Stimulated activated effector memory CD8-positive, alpha-beta T cell treated with anti-CD3 and anti-CD28 coated beads, Interleukin-12 subunit alpha, Interleukin-12 subunit beta, amount 100 ng/mL, for 72 hours (primary cell): Measurements from ENCODE around the gene MGST2.
"Not testable (repeated sequence)": the region's sequence is repeated elsewhere in the genome, so short reads cannot be mapped to it uniquely, and the experiment has no call there.

Experiments used
- ATAC-seq: fragments of 150-1000 bp; cut with Tn5 transposase; 2 replicates; pipeline ENCODE4 v1.10.0; 2021
- DNase-seq, 2 donors: peaks; one replicate each; pipeline ENCODE4 v3.0.0; 2021 to 2022; ENCODE audit warnings: low spot score in 2 of 2
- H3K27ac Mint-ChIP-seq: one replicate; pipeline ENCODE4 v1.8.0; 2022; ENCODE audit warnings: mild to moderate bottlenecking, mixed read lengths
- H3K36me3 Mint-ChIP-seq: one replicate; pipeline ENCODE4 v1.8.0; 2022; ENCODE audit warnings: mild to moderate bottlenecking, mixed read lengths
- H3K4me1 Mint-ChIP-seq: one replicate; pipeline ENCODE4 v1.8.0; 2022; ENCODE audit warnings: mixed read lengths
- H3K4me3 Mint-ChIP-seq: one replicate; pipeline ENCODE4 v1.8.0; 2022; ENCODE audit warnings: mild to moderate bottlenecking, mixed read lengths
- H3K9me3 Mint-ChIP-seq: one replicate; pipeline ENCODE4 v1.8.0; 2022; ENCODE audit warnings: mixed read lengths

MGST2 gene

GRCh38 chr4:139698167-139698925, 32.7 kb downstream of the MGST2 start:
- not testable (repeated sequence) for H3K4me3 Mint-ChIP-seq, ATAC-seq, H3K36me3 Mint-ChIP-seq, H3K27ac Mint-ChIP-seq, DNase-seq, H3K4me1 Mint-ChIP-seq, H3K9me3 Mint-ChIP-seq

DNA sequence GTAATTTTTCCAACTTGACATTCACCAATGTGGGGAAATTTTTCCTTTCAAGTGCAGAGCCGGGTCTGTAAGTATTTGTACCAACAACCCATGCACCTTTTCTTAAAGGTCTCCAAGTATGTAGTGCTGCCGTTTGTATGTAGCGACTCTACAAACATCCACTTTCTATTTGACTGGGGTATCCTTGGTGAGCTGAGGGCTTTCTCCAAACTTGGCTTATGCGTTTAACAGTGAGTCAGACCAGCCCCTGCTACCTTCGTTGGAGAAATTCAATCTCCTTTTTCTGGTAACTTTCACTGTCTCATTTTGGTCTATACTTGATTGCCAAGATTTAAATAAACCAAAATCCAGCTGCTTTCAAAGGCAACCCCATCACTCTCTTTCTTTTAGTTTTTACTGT, 34.9 kb downstream of the MGST2 start:
- Mint-ChIP-seq H3K27ac (no peak overlapping the region), H3K4me1 (no peaks in the 10 kb centered on the region), H3K36me3 (no peaks in the 10 kb centered on the region), H3K9me3 (peaks cover 3% of the 10 kb centered on the region), H3K4me3 (no peak overlapping the region)
- DNase-seq (no peak), ATAC-seq (peak; percentile 83)

GRCh38 chr4:139704915-139705485, 39.4 kb downstream of the MGST2 start:
- no peak overlapping the region for H3K4me3 Mint-ChIP-seq

DNA sequence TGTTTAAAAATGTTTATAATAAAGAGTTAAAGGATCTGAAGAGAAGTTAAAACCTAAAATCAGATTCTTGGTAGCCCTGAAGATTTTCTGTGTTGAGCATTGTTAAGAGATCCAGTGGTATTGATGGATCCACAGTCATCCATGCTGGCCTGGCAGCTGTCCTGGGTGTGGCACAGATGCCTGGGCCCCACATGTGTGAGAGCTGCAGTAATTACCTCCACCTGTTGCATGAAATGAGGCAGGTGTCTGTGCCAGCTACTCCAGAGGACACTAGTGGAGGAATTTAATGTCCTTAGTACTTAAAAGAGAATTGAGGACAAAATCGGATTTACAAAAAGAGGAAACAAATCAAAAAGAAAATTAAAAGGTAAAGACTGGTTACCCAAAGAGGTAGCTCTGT, 44.0 kb downstream of the MGST2 start:
- no peaks in the 10 kb centered on the region for H3K4me1 Mint-ChIP-seq
- ATAC-seq: no peak
- no peaks in the 10 kb centered on the region for H3K36me3 Mint-ChIP-seq
- no peak overlapping the region for H3K27ac Mint-ChIP-seq
- H3K4me3 Mint-ChIP-seq: no peak overlapping the region
- DNase-seq: no peak
- H3K9me3 Mint-ChIP-seq: no peaks in the 10 kb centered on the region

More at GRCh38 chr4:139704915-139705485, 39.4 kb downstream of the MGST2 start:
- DNase-seq (no peak), ATAC-seq (no peak)
- Mint-ChIP-seq H3K4me1 (no peaks in the 10 kb centered on the region), H3K27ac (no peak overlapping the region), H3K9me3 (no peaks in the 10 kb centered on the region), H3K36me3 (no peaks in the 10 kb centered on the region)

GRCh38 chr4:139710073-139710472, 44.5 kb downstream of the MGST2 start:
- H3K4me1 Mint-ChIP-seq: no peaks in the 10 kb centered on the region
- H3K9me3 Mint-ChIP-seq: no peaks in the 10 kb centered on the region
- H3K4me3 Mint-ChIP-seq: no peak overlapping the region
- H3K36me3 Mint-ChIP-seq: no peaks in the 10 kb centered on the region
- H3K27ac Mint-ChIP-seq: no peak overlapping the region
- ATAC-seq (no peak), DNase-seq (no peak)

- Mint-ChIP-seq H3K36me3 (no peaks in the 10 kb centered on the region), H3K4me3 (no peak overlapping the region), H3K4me1 (no peaks in the 10 kb centered on the region), H3K27ac (no peak overlapping the region), H3K9me3 (no peaks in the 10 kb centered on the region)
- DNase-seq (no peak), ATAC-seq (no peak)
These were observed 45.8 kb downstream of the MGST2 start for GRCh38 chr4:139711461-139711860.

GRCh38 chr4:139712882-139713281, 47.3 kb downstream of the MGST2 start:
- Mint-ChIP-seq H3K27ac (no peak overlapping the region), H3K4me1 (peaks cover 5% of the 10 kb centered on the region), H3K36me3 (no peaks in the 10 kb centered on the region), H3K9me3 (no peaks in the 10 kb centered on the region), H3K4me3 (no peak overlapping the region)
- DNase-seq (no peak), ATAC-seq (no peak)

GRCh38 chr4:139715746-139716391, 50.2 kb downstream of the MGST2 start:
- Mint-ChIP-seq H3K36me3 (no peaks in the 10 kb centered on the region), H3K4me3 (no peak overlapping the region), H3K9me3 (no peaks in the 10 kb centered on the region), H3K27ac (no peak overlapping the region), H3K4me1 (peaks cover 5% of the 10 kb centered on the region)
- ATAC-seq: no peak
- no peak for DNase-seq

DNA sequence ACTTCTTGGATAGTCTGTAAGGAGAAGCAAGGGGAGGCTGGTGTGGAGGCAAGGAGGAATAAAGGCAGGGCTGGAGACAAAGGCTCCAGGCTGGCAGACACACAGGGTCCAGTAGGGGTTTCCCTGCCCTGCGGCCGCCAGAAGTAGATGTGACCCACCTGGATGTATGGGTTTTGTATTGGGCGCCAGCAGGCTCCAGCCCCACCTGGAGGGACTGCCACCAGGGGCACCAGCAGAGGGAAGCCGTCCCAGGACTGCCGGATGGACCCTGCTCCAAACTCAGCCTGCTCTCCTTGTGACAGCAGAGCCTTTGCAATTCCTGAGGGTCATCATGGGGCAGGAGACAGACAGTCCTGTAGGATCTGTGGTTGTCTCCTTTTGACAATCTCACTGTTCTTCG, 52.7 kb downstream of the MGST2 start:
- no peak for ATAC-seq
- Mint-ChIP-seq H3K4me1 (peaks cover 5% of the 10 kb centered on the region), H3K36me3 (no peaks in the 10 kb centered on the region), H3K4me3 (no peak overlapping the region), H3K27ac (no peak overlapping the region), H3K9me3 (no peaks in the 10 kb centered on the region)
- no peak for DNase-seq

DNA sequence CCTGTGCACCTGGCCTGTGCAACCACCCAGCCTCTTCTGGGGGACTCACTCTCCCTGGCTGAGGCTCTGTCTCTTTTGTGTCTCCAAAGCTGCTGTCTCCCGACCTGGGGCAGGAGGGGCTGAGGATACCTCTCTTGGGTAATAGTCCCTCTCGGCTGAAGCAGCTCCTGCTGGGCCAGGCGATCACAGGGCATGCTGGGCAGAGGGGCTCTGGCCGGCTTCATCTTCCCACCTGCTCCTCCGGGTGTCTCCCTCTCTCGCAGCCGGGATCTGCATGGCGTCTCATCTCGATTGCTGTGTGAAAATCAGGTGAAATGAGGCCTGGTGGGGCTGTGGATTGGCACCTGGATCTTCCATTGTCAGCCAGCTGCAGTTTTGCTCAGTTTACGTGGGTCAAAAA, 53.2 kb downstream of the MGST2 start:
- Mint-ChIP-seq H3K27ac (no peak overlapping the region), H3K9me3 (no peaks in the 10 kb centered on the region), H3K4me1 (peaks cover 5% of the 10 kb centered on the region), H3K36me3 (no peaks in the 10 kb centered on the region), H3K4me3 (no peak overlapping the region)
- ATAC-seq (no peak), DNase-seq (no peak)

DNA sequence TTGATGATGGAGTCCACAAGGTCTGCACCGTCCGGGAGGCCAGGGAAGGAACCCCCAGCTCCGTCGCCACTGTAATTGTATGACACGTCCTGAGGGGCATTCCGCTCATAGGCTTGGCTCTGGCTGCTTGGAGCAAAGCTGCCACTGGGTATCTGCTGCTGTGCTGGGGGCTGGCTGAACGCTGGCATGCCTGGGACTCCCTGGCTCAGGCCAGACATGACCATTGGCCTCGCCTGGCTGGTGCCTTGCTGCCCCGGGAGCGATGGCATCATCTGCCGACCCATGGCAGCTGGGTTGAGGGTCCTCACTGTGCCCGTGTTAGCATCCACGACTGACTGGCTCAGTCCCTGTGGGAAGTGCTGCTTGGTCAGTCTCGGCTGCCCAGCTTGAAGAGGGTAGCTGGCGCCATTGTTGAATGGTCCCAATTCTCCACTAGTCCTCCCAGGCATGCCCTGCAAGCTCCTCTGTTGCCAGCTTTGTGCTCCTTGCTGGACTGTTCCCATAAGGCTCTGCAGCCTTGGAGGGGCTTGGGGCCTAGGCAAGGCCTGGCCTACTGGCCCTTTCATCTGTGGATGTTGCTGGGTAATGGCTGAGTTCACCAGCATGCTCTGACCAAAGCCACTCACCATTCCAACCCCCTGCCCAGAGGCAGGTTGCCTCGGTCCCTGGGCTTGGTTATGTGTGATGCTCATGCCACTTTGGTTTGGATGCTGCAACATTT, 53.9 kb downstream of the MGST2 start:
- H3K9me3 Mint-ChIP-seq: no peaks in the 10 kb centered on the region
- no peak overlapping the region for H3K27ac Mint-ChIP-seq
- H3K4me3 Mint-ChIP-seq: no peak overlapping the region
- DNase-seq (no peak), ATAC-seq (no peak)
- H3K36me3 Mint-ChIP-seq: no peaks in the 10 kb centered on the region
- H3K4me1 Mint-ChIP-seq: peaks cover 5% of the 10 kb centered on the region

DNA sequence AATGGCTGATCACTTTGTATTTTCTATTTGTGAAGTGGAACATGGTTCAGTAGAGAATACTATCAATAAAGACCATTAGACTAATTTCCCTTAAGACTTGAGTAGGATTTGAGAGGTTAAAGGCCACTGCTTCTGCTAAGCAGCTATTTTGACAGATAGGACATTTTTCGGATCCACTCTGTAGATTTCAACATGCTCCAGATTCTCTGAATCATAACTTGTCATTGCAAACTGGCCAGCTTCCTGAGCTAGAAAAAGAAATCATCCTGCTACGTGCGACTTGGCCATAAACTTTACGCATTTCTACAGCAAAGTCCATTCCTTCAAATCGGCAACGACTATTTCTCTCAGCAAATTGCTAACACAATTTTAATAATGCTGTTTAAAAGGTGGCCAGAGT, 55.2 kb downstream of the MGST2 start:
- H3K36me3 Mint-ChIP-seq: no peaks in the 10 kb centered on the region
- no peak overlapping the region for H3K4me3 Mint-ChIP-seq
- H3K4me1 Mint-ChIP-seq: peaks cover 5% of the 10 kb centered on the region
- DNase-seq (no peak), ATAC-seq (no peak)
- no peak overlapping the region for H3K27ac Mint-ChIP-seq
- no peaks in the 10 kb centered on the region for H3K9me3 Mint-ChIP-seq

DNA sequence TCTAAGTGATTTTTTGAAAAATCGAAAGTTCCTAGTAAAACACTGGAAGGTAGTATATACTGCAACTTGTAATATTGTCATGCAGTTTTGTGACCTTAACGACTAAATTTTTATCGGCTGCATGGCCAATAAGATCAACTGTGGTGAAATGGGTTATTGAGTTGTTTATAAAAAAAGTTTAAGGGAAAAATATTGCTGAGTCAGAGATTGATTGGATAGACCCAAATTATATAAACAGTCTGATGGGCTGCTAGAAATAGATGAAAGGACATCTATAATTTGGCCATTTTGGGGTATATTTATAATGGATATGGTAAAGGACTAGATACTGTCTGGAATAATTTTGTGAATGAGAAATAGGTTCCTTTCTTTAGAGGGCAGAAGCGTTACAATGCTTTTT, 56.2 kb downstream of the MGST2 start:
- H3K36me3 Mint-ChIP-seq: no peaks in the 10 kb centered on the region
- H3K9me3 Mint-ChIP-seq: no peaks in the 10 kb centered on the region
- H3K4me3 Mint-ChIP-seq: no peak overlapping the region
- ATAC-seq: no peak
- DNase-seq: no peak
- no peak overlapping the region for H3K27ac Mint-ChIP-seq
- peaks cover 5% of the 10 kb centered on the region for H3K4me1 Mint-ChIP-seq

- DNase-seq: no peak
- no peak overlapping the region for H3K4me3 Mint-ChIP-seq
- no peak for ATAC-seq
- no peaks in the 10 kb centered on the region for H3K9me3 Mint-ChIP-seq
- no peaks in the 10 kb centered on the region for H3K4me1 Mint-ChIP-seq
- no peaks in the 10 kb centered on the region for H3K36me3 Mint-ChIP-seq
- no peak overlapping the region for H3K27ac Mint-ChIP-seq
These were observed 59.6 kb downstream of the MGST2 start for GRCh38 chr4:139725236-139725635.

DNA sequence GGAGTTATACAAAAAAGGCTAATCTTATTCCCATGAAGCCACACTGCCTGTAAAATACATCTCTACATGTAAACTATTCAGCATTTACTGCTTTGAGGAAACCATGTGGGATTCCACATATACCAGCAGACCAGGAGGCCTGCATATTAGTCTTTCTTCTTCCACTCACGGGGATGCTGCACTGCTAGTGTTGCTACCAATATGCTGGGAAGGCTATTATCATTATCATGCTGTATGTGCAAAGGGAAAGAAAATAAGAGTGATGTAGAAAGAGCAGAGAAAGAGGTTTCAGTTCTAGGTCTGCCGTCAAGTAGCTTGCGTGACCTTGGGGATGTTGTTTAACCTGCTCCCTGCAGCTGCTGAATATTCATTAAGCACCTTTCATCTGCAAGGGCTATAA, 61.0 kb downstream of the MGST2 start:
- no peaks in the 10 kb centered on the region for H3K36me3 Mint-ChIP-seq
- H3K9me3 Mint-ChIP-seq: no peaks in the 10 kb centered on the region
- no peak overlapping the region for H3K4me3 Mint-ChIP-seq
- H3K4me1 Mint-ChIP-seq: no peaks in the 10 kb centered on the region
- ATAC-seq: no peak
- H3K27ac Mint-ChIP-seq: no peak overlapping the region
- no peak for DNase-seq
